Activated CD4-positive, alpha-beta T cell treated with anti-CD3 and anti-CD28 coated beads, Interleukin-2, amount 10 ng/mL, durations not matched to agents 24 days and 14 days (primary cell): ENCODE measurements around the gene KIF5C. TPM values are rescaled to one million over a fixed set of nuclear protein-coding genes. Genes with fewer than 3 reads are reported as not detected.

Experiments
- DNase-seq: peaks from one replicate; pipeline ENCODE4 v3.0.0; 2022
- H3K27ac Mint-ChIP-seq: one replicate; pipeline ENCODE4 v1.8.0; 2022; ENCODE audit warnings: mild to moderate bottlenecking, mixed read lengths
- H3K27me3 Mint-ChIP-seq: one replicate; pipeline ENCODE4 v1.8.0; 2022; ENCODE audit warnings: mixed read lengths
- H3K36me3 Mint-ChIP-seq: one replicate; pipeline ENCODE4 v1.8.0; 2022; ENCODE audit warnings: low read depth, mild to moderate bottlenecking, mixed read lengths
- H3K4me1 Mint-ChIP-seq: one replicate; pipeline ENCODE4 v1.8.0; 2021; ENCODE audit warnings: mixed read lengths
- H3K4me3 Mint-ChIP-seq: one replicate; pipeline ENCODE4 v1.8.0; 2022; ENCODE audit warnings: mild to moderate bottlenecking, moderate library complexity, mixed read lengths
- H3K9me3 Mint-ChIP-seq: one replicate; pipeline ENCODE4 v1.8.0; 2021; ENCODE audit warnings: mixed read lengths
- intact Hi-C: fragments of 100-400 bp; cut with micrococcal nuclease; formaldehyde crosslinking; loops from one replicate; pipeline ENCODE4 v1.15.1; 2023
- total RNA-seq: library from RNA; stranded (reverse); gene quantifications from 2 replicates; pipeline ENCODE4 v1.2.3, GENCODE V29; 2022

Gene KIF5C
- total RNA-seq, 1 donor from 2014 or later = 20.0 TPM

DNA sequence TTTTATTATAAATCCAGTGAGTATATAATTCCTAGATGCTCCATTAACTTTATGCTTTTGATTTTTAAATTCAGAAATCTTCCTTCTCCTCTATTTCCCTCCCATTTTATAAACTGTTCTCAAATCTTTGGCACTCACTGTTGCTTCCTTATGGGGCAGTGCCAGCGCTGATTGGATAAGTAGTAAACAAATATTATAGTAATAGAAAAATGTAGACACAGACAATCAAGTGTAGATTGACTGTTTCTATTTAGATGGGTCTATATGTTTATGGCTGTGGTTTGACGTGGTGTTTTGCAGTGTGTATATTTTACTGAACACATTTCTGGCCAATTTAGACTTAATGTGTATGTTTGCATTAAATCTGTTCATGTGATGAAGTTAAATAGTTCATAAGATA lies 200.1 kb downstream of the KIF5C start:
- H3K27me3 Mint-ChIP-seq = peaks cover 24% of the 10 kb centered on the region
- no peak overlapping the region for H3K4me3 Mint-ChIP-seq
- peaks cover 3% of the 10 kb centered on the region for H3K4me1 Mint-ChIP-seq
- intact Hi-C loops = no loop called here
- DNase-seq = no peak
- H3K9me3 Mint-ChIP-seq = no peaks in the 10 kb centered on the region
- H3K36me3 Mint-ChIP-seq = no peaks in the 10 kb centered on the region
- no peak overlapping the region for H3K27ac Mint-ChIP-seq

DNA sequence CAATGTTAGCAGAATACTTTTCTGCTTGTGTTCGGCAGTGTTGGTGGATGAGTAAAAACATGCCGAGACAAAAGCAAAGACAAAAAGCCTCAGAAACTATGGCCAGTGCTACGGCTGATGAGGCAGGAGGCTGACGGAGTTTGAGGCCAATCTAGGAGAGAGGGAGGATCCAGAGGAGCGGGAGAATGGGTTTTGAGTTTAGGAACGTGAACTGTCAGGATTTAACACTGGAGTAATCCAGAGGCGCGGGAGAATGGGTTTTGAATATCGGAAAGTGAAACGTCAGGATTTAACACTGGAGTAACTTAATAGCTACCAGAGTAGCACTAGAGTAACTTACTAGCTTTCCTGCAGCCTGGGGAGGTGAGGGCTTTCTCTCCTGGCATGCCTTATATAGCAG lies 200.8 kb downstream of the KIF5C start:
- Mint-ChIP-seq H3K9me3 (no peaks in the 10 kb centered on the region), H3K4me1 (no peaks in the 10 kb centered on the region), H3K4me3 (no peak overlapping the region), H3K27ac (no peak overlapping the region), H3K36me3 (no peaks in the 10 kb centered on the region), H3K27me3 (peaks cover 23% of the 10 kb centered on the region)
- DNase-seq = no peak
- intact Hi-C loops = no loop called here

Other genes with a start within 250 kb of the KIF5C start
- 25.4 and 30.6 TPM in 2 replicates for gene EPC2, start 230.5 kb upstream of the KIF5C start, total RNA-seq
- not detected in 2 replicates for gene LYPD6B, start 163.5 kb downstream of the KIF5C start, total RNA-seq